Spleen (tissue), 11 donors: ENCODE results near the gene ENPP4. TPM values are rescaled to one million over a fixed set of nuclear protein-coding genes. Genes with fewer than 3 reads are reported as not detected.
A peak's percentile ranks its signal among the peaks of the same experiment; 100 is the strongest.
"Not testable (repeated sequence)": the region's sequence is repeated elsewhere in the genome, so short reads cannot be mapped to it uniquely, and the experiment has no call there.

ENCODE experiments used
- DNase-seq: peaks from one replicate; pipeline ENCODE4 v3.0.0-alpha.2; 2020
- H3K27ac ChIP-seq, 8 donors: fragments of 200-600 bp; sonication (generic) in 7 of 8; 1 replicate in 4 of 8; 2 replicates in 4 of 8; pipeline versions ENCODE4 v1.5.0 to v1.8.0; 2016 to 2021; ENCODE audit warnings: inconsistent platforms in 4 of 8, mild to moderate bottlenecking in 4 of 8, moderate library complexity in 1 of 8
- H3K27me3 ChIP-seq, 7 donors: fragments of 200-600 bp; sonication (generic) in 6 of 7; replicated peaks in 1 of 7; 1 replicate in 4 of 7; 2 replicates in 3 of 7; pipeline versions ENCODE4 v1.5.0 to v1.8.0; 2016 to 2021; ENCODE audit warnings: inconsistent platforms in 3 of 7, mild to moderate bottlenecking in 1 of 7
- H3K36me3 ChIP-seq, 6 donors: fragments of 200-600 bp; sonication (generic) in 5 of 6; 1 replicate in 4 of 6; 2 replicates in 2 of 6; pipeline versions ENCODE4 v1.5.0 to v1.8.0; 2016 to 2021; ENCODE audit warnings: inconsistent platforms in 2 of 6
- H3K4me1 ChIP-seq, 6 donors: fragments of 200-600 bp; sonication (generic) in 5 of 6; 1 replicate in 3 of 6; 2 replicates in 3 of 6; pipeline versions ENCODE4 v1.5.0 to v1.8.0; 2016 to 2021; ENCODE audit warnings: inconsistent platforms in 3 of 6
- H3K4me3 ChIP-seq, 8 donors: fragments of 200-600 bp; sonication (generic) in 7 of 8; 1 replicate in 4 of 8; 2 replicates in 4 of 8; pipeline versions ENCODE4 v1.5.0 to v1.8.0; 2016 to 2021; ENCODE audit warnings: inconsistent platforms in 4 of 8, mild to moderate bottlenecking in 4 of 8, moderate library complexity in 2 of 8
- H3K9me3 ChIP-seq, 8 donors: fragments of 200-600 bp; sonication (generic) in 7 of 8; 1 replicate in 4 of 8; 2 replicates in 4 of 8; pipeline versions ENCODE4 v1.5.0 to v1.8.0; 2016 to 2021; ENCODE audit warnings: inconsistent platforms in 4 of 8
- POLR2A ChIP-seq, 3 donors: fragments of 450-650 bp; IDR thresholded peaks; one replicate each; pipeline ENCODE4 v1.5.1; 2017; ENCODE audit warnings: antibody characterized with exemption in 3 of 3, mild to moderate bottlenecking in 1 of 3
- POLR2AphosphoS5 ChIP-seq, 3 donors: sonication (generic); formaldehyde crosslinking; IDR thresholded peaks; one replicate each; pipeline ENCODE4 v1.5.1; 2017; ENCODE audit warnings: antibody characterized with exemption in 3 of 3
- WGBS, 5 donors: extraction: QIAGEN DNeasy Blood & Tissue Kit in 3 of 5; methylation state at CpG; one replicate each; pipeline versions ENCODE4 v1.1.5 to v1.1.7; 2013 to 2018; 5-methylcytosine and 5-hydroxymethylcytosine counted together
- intact Hi-C: fragments of 100-400 bp; cut with DNase I; formaldehyde crosslinking; loops from one replicate; pipeline ENCODE4 v1.15.0; 2023; ENCODE audit warnings: low total_unique reads
- polyA plus RNA-seq, 3 donors: library from polyadenylated mRNA; stranded (reverse); fragments of 200-250 nt; gene quantifications; one replicate each; pipeline ENCODE4 v1.2.1, GENCODE V29; 2013
- total RNA-seq, 7 donors: library from RNA; depleted of rRNA in 3 of 7; stranded (reverse); fragments of >200 nt in 3 of 7; fragmentation: NEBNext Ultra II Directional in 4 of 7; extraction: Animal tissue kit (Norgen Biotek cat#: 25700) in 4 of 7; gene quantifications; one replicate each; pipeline versions ENCODE4 v1.1.0 to v1.2.1, GENCODE V29; 2016 to 2021
- TF ChIP-seq, protein P1 (sequence below), 11 experiments: fragments of 200-600 bp in 7 of 11; fragments of 450-650 bp in 4 of 11; sonication (generic) in 4 of 11; IDR thresholded peaks in 8 of 11; conservative IDR thresholded peaks in 3 of 11; 1 replicate in 7 of 11; 2 replicates in 4 of 11; pipeline versions ENCODE4 v1.4.0 to v1.8.0; 2016 to 2021; ENCODE audit warnings: antibody characterized with exemption in 11 of 11, inconsistent platforms in 4 of 11, mild to moderate bottlenecking in 1 of 11
- donor health status: healthy with polysubstance abuse.
- donor health status: DM: no; HTN: no; CAD: no; lungs with moderate emphysema.
- donor health status: DM: no; HTN: no; CAD: no.
- donor health status: Bipolar disorder and iron deficiency.
- donor health status: healthy.
- donor health status: DM: no; HTN: no; CAD: no.
- donor health status: DM: yes; HTN: yes; CAD: no.

Gene ENPP4
- total and polyA plus RNA-seq, 10 donors, result 4.4 to 29.0 (median 19.6) TPM

DNA sequence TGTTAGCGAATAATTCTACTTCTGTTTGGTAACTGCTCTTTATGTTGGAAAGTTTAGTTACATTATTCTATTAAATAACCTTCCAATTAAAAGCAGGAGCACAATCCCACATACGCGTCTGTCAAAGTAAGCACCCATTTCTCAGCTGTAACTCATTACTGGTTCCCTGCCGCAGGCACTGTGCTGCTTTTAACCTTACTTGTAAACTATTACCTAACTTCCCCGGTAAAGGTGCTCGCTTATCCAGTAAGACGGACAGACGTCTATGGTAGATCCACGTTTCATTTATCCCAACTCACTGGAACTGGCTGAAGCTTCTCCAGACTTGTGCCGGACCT lies 529 bp upstream of the ENPP4 start:
- H3K9me3 ChIP-seq, result no peaks in the 10 kb centered on the region
- peaks cover 20 to 58% (median 44%) of the 10 kb centered on the region in 6 donors for H3K4me1 ChIP-seq
- no peaks in the 10 kb centered on the region for H3K27me3 ChIP-seq
- TF ChIP-seq, protein P1, sequence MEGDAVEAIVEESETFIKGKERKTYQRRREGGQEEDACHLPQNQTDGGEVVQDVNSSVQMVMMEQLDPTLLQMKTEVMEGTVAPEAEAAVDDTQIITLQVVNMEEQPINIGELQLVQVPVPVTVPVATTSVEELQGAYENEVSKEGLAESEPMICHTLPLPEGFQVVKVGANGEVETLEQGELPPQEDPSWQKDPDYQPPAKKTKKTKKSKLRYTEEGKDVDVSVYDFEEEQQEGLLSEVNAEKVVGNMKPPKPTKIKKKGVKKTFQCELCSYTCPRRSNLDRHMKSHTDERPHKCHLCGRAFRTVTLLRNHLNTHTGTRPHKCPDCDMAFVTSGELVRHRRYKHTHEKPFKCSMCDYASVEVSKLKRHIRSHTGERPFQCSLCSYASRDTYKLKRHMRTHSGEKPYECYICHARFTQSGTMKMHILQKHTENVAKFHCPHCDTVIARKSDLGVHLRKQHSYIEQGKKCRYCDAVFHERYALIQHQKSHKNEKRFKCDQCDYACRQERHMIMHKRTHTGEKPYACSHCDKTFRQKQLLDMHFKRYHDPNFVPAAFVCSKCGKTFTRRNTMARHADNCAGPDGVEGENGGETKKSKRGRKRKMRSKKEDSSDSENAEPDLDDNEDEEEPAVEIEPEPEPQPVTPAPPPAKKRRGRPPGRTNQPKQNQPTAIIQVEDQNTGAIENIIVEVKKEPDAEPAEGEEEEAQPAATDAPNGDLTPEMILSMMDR (IDR thresholded peaks at IDR 0.05 in 8 of 11, conservative IDR thresholded peaks at IDR 0.05 in 3 of 11), result no peak
- TF ChIP-seq POLR2A (IDR thresholded peaks at IDR 0.05) (no peak), POLR2AphosphoS5 (IDR thresholded peaks at IDR 0.05) (no peak)
- no peak for DNase-seq
- 5 to 8% (median 7%) methylated on average over 10 of the region's 10 CpGs for WGBS, 5 donors
- H3K4me3 ChIP-seq, result peak overlapping the region; percentile 52 to 84 (median 71)
- H3K36me3 ChIP-seq, result no peaks in the 10 kb centered on the region
- H3K27ac ChIP-seq, result peak overlapping the region; percentile 80 to 91 (median 86)
- intact Hi-C loops, result no loop called here

DNA sequence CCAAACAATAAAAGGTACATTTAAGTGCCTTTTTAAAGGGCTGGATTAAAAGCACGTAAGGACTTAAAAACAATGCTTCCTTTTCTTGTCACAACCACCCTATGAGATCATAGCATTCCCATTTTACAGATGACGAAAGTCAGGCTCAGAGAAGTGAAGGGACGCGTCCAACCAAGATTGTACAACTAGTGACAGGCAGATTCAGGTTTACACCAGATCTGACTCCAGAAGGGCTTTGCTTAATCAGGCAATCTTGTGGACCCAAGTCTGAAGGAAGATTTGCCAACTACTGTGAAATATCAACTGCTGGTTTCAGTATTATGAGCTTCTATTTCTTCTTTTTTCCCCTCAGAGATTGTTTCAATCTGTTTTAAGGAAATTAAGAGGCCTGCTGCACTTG lies 877 bp downstream of the ENPP4 start:
- Histone ChIP-seq H3K27me3 (no peaks in the 10 kb centered on the region), H3K4me3 (peak overlapping the region; percentile 52 to 84 (median 71)), H3K9me3 (no peaks in the 10 kb centered on the region), H3K4me1 (peaks cover 20 to 66% (median 49%) of the 10 kb centered on the region in 6 donors), H3K27ac (peak overlapping the region; percentile 80 to 91 (median 86)), H3K36me3 (no peaks in the 10 kb centered on the region)
- no peak for DNase-seq
- TF ChIP-seq, protein P1 (IDR thresholded peaks at IDR 0.05 in 8 of 11, conservative IDR thresholded peaks at IDR 0.05 in 3 of 11), result no peak
- TF ChIP-seq POLR2AphosphoS5 (IDR thresholded peaks at IDR 0.05), result peak in 1 of 3 donors; percentile 39
- no peak for TF ChIP-seq POLR2A (IDR thresholded peaks at IDR 0.05)
- 21 to 66% (median 46%) methylated on average over 4 of the region's 4 CpGs for WGBS, 5 donors
- intact Hi-C loops, result no loop called here

DNA sequence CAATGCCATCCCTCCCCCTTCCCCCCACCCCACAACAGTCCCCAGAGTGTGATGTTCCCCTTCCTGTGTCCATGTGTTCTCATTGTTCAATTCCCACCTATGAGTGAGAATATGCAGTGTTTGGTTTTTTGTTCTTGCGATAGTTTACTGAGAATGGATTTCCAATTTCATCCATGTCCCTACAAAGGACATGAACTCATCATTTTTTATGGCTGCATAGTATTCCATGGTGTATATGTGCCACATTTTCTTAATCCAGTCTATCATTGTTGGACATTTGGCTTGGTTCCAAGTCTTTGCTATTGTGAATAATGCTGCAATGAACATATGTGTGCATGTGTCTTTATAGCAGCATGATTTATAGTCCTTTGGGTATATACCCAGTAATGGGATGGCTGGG lies 1.5 kb downstream of the ENPP4 start:
- peaks cover 20 to 67% (median 49%) of the 10 kb centered on the region in 6 donors for H3K4me1 ChIP-seq
- H3K27ac ChIP-seq, H3K9me3 ChIP-seq, H3K36me3 ChIP-seq, H3K27me3 ChIP-seq, intact Hi-C loops, H3K4me3 ChIP-seq, DNase-seq: not testable (repeated sequence)
- 94 to 100% (median 100%) methylated on average over 1 of the region's 1 CpG for WGBS, 5 donors

DNA sequence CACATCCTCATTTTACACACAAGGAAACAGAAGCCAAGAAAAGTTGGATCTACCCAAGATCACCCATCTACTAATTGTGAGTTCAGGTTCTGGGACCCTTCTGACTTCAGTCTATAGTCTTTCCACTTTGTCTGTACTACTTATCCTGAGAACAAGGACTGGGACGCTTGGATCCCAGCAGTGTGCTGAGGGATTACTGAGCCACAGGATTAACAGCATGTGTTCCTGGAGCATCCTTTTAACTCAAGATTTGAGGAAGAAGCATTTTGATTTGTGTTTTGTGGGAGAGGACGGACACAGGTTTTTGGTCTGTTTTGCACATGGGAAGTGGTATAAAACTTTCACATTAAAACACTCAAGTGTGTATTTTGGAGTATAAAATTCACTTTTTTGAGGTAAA lies 4.4 kb downstream of the ENPP4 start:
- no peak for DNase-seq
- no peak overlapping the region for H3K4me3 ChIP-seq
- H3K9me3 ChIP-seq, result no peaks in the 10 kb centered on the region
- intact Hi-C loops, result no loop called here
- H3K27ac ChIP-seq, result no peak overlapping the region
- no peaks in the 10 kb centered on the region for H3K27me3 ChIP-seq
- H3K4me1 ChIP-seq, result peaks cover 9 to 65% (median 33%) of the 10 kb centered on the region in 6 donors
- WGBS, 5 donors, result 72 to 86% (median 82%) methylated on average over 2 of the region's 2 CpGs
- TF ChIP-seq POLR2AphosphoS5 (IDR thresholded peaks at IDR 0.05) (no peak), POLR2A (IDR thresholded peaks at IDR 0.05) (no peak)
- TF ChIP-seq, protein P1 (IDR thresholded peaks at IDR 0.05 in 8 of 11, conservative IDR thresholded peaks at IDR 0.05 in 3 of 11), result no peak
- H3K36me3 ChIP-seq, result no peaks in the 10 kb centered on the region

DNA sequence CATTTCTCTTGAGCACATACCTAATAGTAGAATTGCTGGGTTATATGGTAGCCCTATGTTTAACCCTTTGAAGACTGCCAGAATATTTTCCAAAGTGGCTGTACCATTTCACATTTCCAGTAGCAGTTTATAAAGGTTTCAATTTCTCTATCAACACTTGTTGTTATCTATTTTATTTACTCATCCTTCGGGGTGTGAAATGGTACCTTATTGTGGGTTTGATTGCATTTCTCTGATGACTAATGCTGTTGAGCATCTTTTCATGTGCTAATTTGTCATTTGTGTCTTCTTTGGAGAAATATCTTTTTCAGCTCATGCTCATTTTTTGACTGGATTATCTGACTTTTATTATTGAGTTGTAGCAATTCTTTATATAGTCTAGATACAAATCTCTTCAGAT lies 5.4 kb downstream of the ENPP4 start:
- 71 to 94% (median 84%) methylated on average over 1 of the region's 1 CpG for WGBS, 5 donors
- no peaks in the 10 kb centered on the region for H3K27me3 ChIP-seq
- intact Hi-C loops, result no loop called here

More for the DNA sequence above, 5.4 kb downstream of the ENPP4 start:
- Histone ChIP-seq H3K27ac (no peak overlapping the region), H3K9me3 (no peaks in the 10 kb centered on the region), H3K4me3 (no peak overlapping the region), H3K36me3 (no peaks in the 10 kb centered on the region), H3K4me1 (peaks cover 8 to 61% (median 29%) of the 10 kb centered on the region in 6 donors)
- DNase-seq, result no peak
- TF ChIP-seq, protein P1 (IDR thresholded peaks at IDR 0.05 in 8 of 11, conservative IDR thresholded peaks at IDR 0.05 in 3 of 11), result no peak
- TF ChIP-seq POLR2A (IDR thresholded peaks at IDR 0.05) (no peak), POLR2AphosphoS5 (IDR thresholded peaks at IDR 0.05) (no peak)
